ENCODE data around the gene KANSL1L.

The KANSL1L gene

DNA sequence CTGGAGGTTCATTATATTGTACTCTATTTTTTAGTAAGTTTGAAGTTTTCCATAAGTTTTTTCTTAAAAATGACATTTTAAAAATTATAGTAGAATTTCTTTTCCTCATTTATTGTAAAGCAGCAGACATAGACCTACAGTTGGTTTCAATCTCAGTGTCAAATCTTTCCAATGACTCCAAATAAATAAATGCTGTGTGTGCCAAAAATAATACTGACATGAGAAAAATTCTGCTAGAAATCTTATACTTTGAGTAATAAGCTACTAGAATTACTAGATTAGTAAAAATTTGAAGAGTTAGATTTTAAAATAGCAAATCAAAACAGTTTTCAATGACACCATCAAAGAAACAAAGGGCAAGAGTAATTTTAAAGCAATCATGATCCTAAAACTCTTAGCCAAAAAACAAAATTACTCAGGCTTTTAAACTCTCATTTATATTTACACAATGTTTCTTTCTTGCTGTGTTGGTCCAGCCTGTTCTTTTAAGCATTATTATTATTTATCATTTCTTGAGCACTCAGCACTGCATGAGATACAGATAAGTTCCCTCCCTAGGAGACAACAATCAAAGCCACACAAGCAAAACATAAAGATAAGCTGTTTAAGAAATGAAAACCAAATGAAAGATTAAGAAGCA lies 8.3 kb upstream of the KANSL1L start:
- TF ChIP-seq YY1 (IDR thresholded peaks at IDR 0.05; ENCODE audit: low read depth) (no peak), EP300 (IDR thresholded peaks at IDR 0.05; ENCODE audit: borderline replicate concordance) (no peak), NFIC (IDR thresholded peaks at IDR 0.05) (no peak), REST (IDR thresholded peaks at IDR 0.05; ENCODE audit: low read depth) (no peak), CREB1 (IDR thresholded peaks at IDR 0.05; ENCODE audit: low read depth) (no peak), RAD21 (IDR thresholded peaks at IDR 0.05; ENCODE audit: low read depth) (no peak), ZBTB7A (IDR thresholded peaks at IDR 0.05; ENCODE audit: low read depth) (no peak), CEBPB (IDR thresholded peaks at IDR 0.05) (no peak), TAF1 (IDR thresholded peaks at IDR 0.05; ENCODE audit: low read depth) (no peak), TEAD4 (IDR thresholded peaks at IDR 0.05) (no peak), FOXM1 (IDR thresholded peaks at IDR 0.05; ENCODE audit: borderline replicate concordance, low read depth) (no peak), TCF12 (IDR thresholded peaks at IDR 0.05; ENCODE audit: low read depth) (no peak), EGR1 (IDR thresholded peaks at IDR 0.05) (no peak)
- TF ChIP-seq, protein P1, sequence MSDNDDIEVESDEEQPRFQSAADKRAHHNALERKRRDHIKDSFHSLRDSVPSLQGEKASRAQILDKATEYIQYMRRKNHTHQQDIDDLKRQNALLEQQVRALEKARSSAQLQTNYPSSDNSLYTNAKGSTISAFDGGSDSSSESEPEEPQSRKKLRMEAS (IDR thresholded peaks at IDR 0.05): no peak
- TF ChIP-seq, protein P2, sequence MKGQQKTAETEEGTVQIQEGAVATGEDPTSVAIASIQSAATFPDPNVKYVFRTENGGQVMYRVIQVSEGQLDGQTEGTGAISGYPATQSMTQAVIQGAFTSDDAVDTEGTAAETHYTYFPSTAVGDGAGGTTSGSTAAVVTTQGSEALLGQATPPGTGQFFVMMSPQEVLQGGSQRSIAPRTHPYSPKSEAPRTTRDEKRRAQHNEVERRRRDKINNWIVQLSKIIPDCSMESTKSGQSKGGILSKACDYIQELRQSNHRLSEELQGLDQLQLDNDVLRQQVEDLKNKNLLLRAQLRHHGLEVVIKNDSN (IDR thresholded peaks at IDR 0.05): no peak

DNA sequence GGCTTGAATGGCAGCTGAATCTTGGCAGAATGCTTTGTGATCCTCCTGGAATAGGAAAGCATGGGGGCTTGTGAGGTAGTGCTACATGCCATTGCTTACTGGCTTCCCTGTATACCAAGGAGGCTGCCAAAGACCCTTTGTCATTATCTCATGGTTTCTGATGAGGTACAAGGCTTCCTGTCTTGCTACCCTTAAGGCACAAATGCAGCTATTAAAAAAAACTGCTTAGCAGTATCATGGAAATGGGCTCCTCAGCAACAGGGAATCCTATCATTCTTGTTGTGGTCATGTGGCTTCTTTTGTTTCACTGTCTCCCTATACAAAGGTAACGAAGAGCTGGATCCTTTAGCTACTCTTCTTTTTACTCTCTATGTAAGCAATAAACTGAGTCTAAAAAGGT lies 6.6 kb upstream of the KANSL1L start:
- TF ChIP-seq, protein P1 (IDR thresholded peaks at IDR 0.05): no peak
- no peak for TF ChIP-seq RAD21 (IDR thresholded peaks at IDR 0.05; ENCODE audit: low read depth)
- no peak for TF ChIP-seq TAF1 (IDR thresholded peaks at IDR 0.05; ENCODE audit: low read depth)
- no peak for TF ChIP-seq YY1 (IDR thresholded peaks at IDR 0.05; ENCODE audit: low read depth)
- TF ChIP-seq, protein P2 (IDR thresholded peaks at IDR 0.05): no peak
- TF ChIP-seq CEBPB (IDR thresholded peaks at IDR 0.05): no peak
- no peak for TF ChIP-seq ZBTB7A (IDR thresholded peaks at IDR 0.05; ENCODE audit: low read depth)
- no peak for TF ChIP-seq EGR1 (IDR thresholded peaks at IDR 0.05)
- TF ChIP-seq REST (IDR thresholded peaks at IDR 0.05; ENCODE audit: low read depth): no peak
- TF ChIP-seq FOXM1 (IDR thresholded peaks at IDR 0.05; ENCODE audit: borderline replicate concordance, low read depth): no peak
- no peak for TF ChIP-seq TCF12 (IDR thresholded peaks at IDR 0.05; ENCODE audit: low read depth)
- TF ChIP-seq EP300 (IDR thresholded peaks at IDR 0.05; ENCODE audit: borderline replicate concordance): no peak
- TF ChIP-seq NFIC (IDR thresholded peaks at IDR 0.05): no peak
- TF ChIP-seq TEAD4 (IDR thresholded peaks at IDR 0.05): no peak

DNA sequence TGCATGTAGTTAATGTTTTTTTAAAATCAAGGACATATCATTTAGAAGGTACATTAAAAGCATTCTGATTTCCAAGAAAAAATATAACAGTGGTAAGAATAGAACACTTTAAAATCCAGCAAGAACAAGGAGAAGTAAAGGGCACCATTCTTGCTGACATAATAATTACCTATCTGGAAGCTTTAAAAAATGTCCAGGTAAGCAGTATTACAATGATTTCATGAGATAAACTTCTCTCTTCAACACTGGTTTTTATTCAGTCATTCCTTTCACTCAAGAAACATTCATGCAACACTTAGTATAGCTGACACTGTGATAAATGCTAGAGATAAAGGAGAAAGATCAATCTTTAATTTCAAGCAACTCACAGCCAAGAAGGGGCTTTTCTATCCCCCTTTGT lies 2.9 kb upstream of the KANSL1L start:
- TF ChIP-seq CREB1 (IDR thresholded peaks at IDR 0.05; ENCODE audit: low read depth): no peak
- no peak for TF ChIP-seq TAF1 (IDR thresholded peaks at IDR 0.05; ENCODE audit: low read depth)
- TF ChIP-seq EGR1 (IDR thresholded peaks at IDR 0.05): no peak
- TF ChIP-seq, protein P2 (IDR thresholded peaks at IDR 0.05): no peak
- TF ChIP-seq REST (IDR thresholded peaks at IDR 0.05; ENCODE audit: low read depth): no peak
- no peak for TF ChIP-seq ZBTB7A (IDR thresholded peaks at IDR 0.05; ENCODE audit: low read depth)
- TF ChIP-seq TEAD4 (IDR thresholded peaks at IDR 0.05): no peak
- TF ChIP-seq RAD21 (IDR thresholded peaks at IDR 0.05; ENCODE audit: low read depth): no peak
- no peak for TF ChIP-seq EP300 (IDR thresholded peaks at IDR 0.05; ENCODE audit: borderline replicate concordance)

GRCh38 chr2:210172219-210172575 lies 988 bp upstream of the KANSL1L start:
- no peak for TF ChIP-seq EP300 (IDR thresholded peaks at IDR 0.05; ENCODE audit: borderline replicate concordance)
- no peak for TF ChIP-seq TAF1 (IDR thresholded peaks at IDR 0.05; ENCODE audit: low read depth)
- no peak for TF ChIP-seq CEBPB (IDR thresholded peaks at IDR 0.05)
- no peak for TF ChIP-seq REST (IDR thresholded peaks at IDR 0.05; ENCODE audit: low read depth)
- no peak for TF ChIP-seq NFIC (IDR thresholded peaks at IDR 0.05)
- TF ChIP-seq TCF12 (IDR thresholded peaks at IDR 0.05; ENCODE audit: low read depth): no peak
- TF ChIP-seq YY1 (IDR thresholded peaks at IDR 0.05; ENCODE audit: low read depth): no peak
- TF ChIP-seq RAD21 (IDR thresholded peaks at IDR 0.05; ENCODE audit: low read depth): no peak
- TF ChIP-seq CREB1 (IDR thresholded peaks at IDR 0.05; ENCODE audit: low read depth): no peak
- TF ChIP-seq, protein P2 (IDR thresholded peaks at IDR 0.05): no peak
- TF ChIP-seq FOXM1 (IDR thresholded peaks at IDR 0.05; ENCODE audit: borderline replicate concordance, low read depth): no peak
- no peak for TF ChIP-seq TEAD4 (IDR thresholded peaks at IDR 0.05)
- TF ChIP-seq, protein P1 (IDR thresholded peaks at IDR 0.05): no peak
- TF ChIP-seq EGR1 (IDR thresholded peaks at IDR 0.05): no peak
- no peak for TF ChIP-seq ZBTB7A (IDR thresholded peaks at IDR 0.05; ENCODE audit: low read depth)
